Skin epidermis (tissue), 12 donors: ENCODE results near the gene SNED1.

Experiments
- H3K27ac ChIP-seq, 21 experiments: fragments of 200-600 bp; sonication (generic) in 11 of 21; one replicate each; pipeline ENCODE4 v1.5.0; 2020; ENCODE audit warnings: mild to moderate bottlenecking in 3 of 21, inconsistent platforms in 2 of 21, moderate library complexity in 2 of 21
- H3K4me3 ChIP-seq, 7 experiments: fragments of 200-600 bp; sonication (generic) in 2 of 7; one replicate each; pipeline ENCODE4 v1.5.0; 2020; ENCODE audit warnings: inconsistent platforms in 2 of 7, mild to moderate bottlenecking in 2 of 7, moderate library complexity in 1 of 7

Gene SNED1

DNA sequence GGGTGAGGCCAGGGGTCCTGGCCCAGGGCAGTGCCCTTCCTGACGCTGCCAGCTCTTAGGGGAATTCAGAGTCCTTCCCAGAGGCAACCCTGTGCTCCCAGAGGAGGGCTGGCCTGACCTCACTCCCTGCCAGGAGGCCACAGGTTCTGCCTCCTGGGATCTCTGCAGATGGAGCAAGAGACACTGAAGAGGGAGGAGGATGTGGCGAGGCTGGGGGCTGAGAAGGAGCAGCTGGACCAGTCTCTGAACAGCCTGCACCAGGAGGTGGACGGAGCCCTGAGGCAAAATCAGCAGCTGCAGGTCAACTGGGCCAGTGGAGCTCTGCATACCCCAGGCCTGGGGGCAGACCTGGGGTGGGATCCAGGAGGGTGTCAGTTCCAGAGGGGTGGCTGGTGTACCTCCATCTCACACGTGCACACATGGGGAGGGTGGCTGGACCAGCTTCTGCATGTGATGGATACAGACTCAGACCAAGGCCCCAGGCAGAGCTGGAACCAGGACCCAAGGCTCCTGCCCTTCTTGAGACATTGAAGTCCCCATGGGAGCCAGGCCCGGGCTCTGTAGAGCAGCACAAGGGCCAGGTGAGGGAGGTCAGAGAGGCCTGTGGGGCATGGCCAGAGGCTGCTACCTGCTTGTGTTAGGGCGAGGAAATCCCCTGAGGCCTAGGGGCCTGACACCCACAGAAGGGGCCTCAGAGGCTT, 9.7 kb upstream of the SNED1 start:
- H3K27ac ChIP-seq, result peak overlapping the region in 8 of 21 experiments; percentile 4 to 84 (median 61)
- H3K4me3 ChIP-seq, result no peak overlapping the region

DNA sequence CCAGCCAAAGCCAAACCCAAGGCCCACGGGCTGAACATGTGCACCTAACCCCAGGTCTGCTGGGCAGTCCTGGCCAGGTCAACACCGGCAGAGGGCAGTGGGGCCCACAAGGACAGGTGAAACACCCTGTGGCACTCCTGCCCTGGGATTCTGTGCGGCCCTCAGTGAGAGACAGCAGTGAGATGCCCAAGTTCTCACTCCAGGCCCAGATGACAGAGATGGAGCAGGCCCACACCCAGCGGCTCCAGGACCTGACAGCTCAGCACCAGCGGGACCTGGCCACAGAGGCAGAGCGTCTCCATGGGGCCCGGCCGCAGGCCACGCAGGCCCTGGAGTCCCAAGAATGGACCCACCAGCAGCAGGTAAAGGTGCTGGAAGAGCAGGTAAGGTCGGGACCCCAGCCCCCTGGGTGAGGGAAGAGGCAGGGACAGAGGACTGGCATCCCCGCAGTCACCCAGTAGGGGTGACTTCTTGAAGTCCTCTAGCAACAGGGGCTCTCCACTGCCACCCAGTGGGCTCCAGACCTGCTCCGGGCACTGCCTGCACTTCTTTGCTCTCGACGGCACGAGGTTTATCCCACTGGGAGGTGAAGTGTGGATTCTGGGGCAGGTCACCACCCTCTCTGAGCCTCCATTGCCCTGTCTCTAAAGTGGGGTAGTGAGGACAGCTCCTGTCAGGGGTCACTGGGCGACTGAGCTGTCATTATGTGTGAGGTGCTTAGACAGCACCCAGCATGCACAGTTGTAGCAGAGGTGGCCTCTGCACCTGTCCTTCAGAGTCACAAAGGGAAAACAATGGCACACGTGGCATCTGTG, 8.8 kb upstream of the SNED1 start:
- no peak overlapping the region for H3K4me3 ChIP-seq
- H3K27ac ChIP-seq, result peak overlapping the region in 8 of 21 experiments; percentile 13 to 84 (median 64)

DNA sequence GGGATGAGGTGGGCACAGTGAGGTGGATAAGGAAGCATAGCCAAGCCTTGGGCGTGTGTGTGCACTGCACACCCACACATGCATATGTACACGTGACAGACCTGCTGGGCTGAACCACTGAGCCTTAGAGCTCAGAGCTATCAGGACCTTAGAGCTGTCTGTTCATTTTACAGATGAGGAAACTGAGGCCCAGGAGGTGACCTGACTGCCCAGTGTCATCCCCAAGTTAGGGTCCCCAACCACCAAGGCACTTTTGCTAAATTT, 8.2 kb upstream of the SNED1 start:
- Histone ChIP-seq H3K4me3 (no peak overlapping the region), H3K27ac (peak overlapping the region in 6 of 21 experiments; percentile 13 to 83 (median 74))

DNA sequence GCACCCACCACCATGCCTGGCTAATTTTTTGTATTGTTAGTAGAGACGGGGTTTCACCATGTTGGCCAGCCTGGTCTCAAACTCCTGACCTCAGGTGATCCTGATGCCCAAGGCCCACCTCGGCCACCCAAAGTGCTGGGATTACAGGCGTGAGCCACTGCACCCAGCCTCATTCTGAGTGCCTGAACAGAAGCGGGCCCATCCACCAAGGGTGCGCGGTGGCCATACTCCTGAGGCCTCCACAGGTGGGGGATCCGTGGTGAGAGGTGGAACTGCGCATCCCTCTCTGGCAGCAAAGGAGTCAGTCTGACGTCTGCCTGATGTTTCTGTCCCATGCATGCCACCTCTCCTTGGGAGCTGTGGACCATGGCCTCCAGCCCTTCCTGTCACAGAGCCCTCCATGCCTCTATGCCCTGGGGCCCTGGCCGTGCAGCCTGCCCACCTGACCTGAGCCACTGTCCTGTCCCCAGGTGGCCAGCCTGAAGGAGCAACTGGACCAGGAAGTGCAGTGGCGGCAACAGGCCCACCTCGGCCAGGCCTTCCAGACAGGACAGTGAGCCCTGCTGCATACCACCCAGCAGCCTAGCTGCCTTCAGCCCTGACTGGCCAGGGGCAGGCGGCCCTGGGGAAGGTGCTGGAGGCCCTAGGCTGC, 7.6 kb upstream of the SNED1 start:
- H3K27ac ChIP-seq, result peak overlapping the region in 17 of 21 experiments; percentile 33 to 89 (median 72)
- H3K4me3 ChIP-seq, result no peak overlapping the region

DNA sequence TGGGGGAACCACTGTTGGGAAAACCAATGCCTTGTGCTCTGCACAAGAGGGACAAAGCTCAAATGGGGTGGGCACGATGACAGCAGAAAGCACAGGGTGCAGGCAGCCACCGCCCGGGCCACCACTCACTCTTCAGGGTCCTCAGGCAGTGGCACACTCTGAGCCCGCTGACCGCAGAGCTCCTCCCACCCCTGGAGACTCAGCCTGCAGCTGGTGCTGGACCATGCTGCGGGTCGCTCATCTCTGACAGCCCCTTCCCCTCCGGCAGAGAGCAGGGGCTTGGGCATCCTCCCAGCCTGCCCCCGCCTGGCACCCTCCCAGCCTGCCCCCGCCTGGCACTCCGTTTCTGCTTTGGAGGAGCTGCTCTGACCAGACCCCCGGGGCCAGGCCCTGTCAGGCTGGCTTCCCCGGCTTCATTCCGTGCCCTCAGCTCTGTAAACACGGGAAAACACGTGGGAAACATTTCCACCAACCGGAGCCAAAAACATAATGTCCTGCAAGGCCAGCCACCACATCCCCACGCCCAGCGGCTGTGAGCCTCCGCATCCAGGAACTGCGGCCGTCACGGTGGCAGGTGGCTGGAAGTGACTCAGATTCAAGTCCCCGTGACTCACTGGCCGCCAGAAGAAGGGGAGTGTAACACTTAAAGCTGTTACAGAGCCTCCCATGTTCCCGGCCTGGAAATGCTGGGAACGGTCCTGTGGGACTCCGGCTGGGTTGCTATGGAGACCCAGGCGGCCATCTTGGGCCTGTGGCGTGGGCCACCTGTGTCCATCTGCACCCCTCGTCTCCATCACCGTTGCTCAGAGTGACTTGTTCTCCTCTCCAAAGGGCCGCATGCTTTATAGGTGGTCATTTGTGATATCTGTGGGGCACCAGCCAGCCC, 6.8 kb upstream of the SNED1 start:
- peak overlapping the region in 17 of 21 experiments; percentile 46 to 89 (median 73) for H3K27ac ChIP-seq
- no peak overlapping the region for H3K4me3 ChIP-seq

DNA sequence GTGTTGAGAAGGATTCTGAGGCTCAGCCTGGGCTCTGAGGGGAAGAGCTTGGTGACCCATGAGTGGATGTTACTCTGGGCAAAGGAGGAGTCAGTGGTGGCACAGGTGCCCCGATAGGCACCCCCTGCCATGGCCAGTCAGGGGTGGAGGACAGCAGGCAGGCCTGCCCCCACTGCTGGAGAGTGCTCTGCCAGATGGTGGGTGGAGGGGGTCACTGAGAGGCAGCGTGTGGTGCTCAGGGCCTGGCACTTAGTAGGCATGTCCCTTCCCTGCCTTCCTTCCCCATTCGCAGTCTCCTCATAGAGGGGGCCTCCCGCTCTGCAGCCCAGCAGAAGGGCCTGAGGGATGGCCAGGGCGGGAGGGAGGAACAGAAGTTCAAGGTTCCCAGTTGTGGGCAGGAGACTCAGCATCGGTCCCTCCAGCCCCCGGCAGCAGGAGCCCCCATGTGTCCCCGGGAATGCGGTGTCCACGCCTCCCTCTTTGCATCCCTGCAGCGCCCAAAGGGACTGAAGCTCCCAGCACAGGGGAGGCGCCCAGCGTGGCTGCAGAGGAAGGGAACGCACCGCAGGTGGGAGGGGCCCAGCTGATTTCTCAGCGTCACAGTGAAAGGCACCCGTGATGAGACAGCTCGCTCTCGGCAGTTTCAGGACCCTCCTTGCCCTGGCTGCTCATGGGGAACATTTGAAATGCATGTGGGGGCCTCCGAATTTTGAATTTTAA, 5.7 kb upstream of the SNED1 start:
- H3K4me3 ChIP-seq, result no peak overlapping the region
- peak overlapping the region in 12 of 21 experiments; percentile 14 to 77 (median 61) for H3K27ac ChIP-seq

DNA sequence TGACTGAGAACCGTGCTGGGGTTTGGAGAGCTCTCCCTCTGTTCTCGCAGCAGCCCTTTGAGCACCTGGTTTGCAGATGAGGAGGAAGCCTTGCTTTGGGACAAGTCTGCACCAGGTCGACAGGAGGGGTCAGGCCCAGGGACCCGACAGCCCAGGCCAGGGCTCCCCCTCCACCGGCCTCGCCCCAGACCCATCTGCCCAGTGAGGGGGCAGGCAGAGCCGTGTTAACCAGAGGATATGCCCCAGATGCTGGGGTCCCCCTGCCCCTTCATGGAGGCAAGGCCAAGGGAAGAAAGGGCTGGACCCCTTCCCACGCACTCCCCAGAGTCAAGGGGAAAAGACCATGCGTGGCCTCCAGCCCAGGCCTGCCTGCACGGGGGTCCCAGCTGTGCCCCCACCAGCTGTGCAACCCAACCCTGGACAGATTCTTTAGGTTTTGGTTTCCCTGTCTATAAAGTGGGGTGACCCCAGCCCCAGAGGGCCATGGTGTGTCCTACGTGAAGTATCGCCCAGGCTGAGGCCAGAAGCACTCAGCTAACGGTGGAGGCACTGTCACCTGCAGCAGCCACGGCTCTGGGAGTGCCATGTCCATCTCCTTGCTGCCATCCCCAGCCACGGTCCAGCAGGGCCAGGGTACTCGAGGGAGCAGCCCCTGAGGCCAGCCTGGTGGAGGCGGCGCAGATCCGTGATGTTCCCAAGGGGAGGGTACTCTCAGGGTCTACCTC, 4.8 kb upstream of the SNED1 start:
- no peak overlapping the region for H3K4me3 ChIP-seq
- peak overlapping the region in 7 of 21 experiments; percentile 8 to 73 (median 39) for H3K27ac ChIP-seq

DNA sequence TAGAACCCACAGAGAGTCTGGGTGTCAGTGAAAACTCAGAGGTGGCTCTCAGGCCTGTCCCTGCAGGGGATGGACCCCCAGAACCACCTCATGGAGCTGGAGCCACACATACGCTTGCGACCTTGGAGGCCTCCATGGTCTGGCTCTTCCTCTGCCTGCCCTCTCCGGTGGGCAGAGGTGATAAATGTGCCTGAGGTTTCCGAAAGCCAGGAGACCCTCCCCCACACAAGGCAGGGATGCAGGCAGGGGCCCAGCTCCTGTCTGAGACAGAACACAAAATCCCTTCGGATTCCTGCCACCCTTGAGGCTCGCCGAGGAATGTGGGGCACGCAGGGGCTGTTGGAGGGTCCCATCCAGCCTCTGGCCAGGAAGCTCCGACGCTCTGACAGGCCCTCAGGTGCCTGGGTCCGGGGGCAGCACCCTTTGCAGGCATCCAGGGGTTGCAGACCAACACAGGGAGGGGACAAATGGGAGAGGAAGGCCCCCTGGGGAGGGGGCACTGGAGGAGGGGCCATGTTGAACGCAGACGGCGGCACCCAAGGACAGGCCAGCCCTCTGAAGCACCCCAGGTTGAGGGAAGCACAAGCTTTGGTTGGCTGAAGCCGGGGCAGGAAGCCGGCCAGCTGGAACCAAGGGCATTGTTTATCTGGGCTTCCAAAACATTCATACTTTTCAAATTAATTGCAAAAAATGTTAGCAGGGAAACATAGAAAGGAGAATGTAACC, 4.1 kb upstream of the SNED1 start:
- Histone ChIP-seq H3K4me3 (no peak overlapping the region), H3K27ac (peak overlapping the region in 6 of 21 experiments; percentile 34 to 73 (median 46))

DNA sequence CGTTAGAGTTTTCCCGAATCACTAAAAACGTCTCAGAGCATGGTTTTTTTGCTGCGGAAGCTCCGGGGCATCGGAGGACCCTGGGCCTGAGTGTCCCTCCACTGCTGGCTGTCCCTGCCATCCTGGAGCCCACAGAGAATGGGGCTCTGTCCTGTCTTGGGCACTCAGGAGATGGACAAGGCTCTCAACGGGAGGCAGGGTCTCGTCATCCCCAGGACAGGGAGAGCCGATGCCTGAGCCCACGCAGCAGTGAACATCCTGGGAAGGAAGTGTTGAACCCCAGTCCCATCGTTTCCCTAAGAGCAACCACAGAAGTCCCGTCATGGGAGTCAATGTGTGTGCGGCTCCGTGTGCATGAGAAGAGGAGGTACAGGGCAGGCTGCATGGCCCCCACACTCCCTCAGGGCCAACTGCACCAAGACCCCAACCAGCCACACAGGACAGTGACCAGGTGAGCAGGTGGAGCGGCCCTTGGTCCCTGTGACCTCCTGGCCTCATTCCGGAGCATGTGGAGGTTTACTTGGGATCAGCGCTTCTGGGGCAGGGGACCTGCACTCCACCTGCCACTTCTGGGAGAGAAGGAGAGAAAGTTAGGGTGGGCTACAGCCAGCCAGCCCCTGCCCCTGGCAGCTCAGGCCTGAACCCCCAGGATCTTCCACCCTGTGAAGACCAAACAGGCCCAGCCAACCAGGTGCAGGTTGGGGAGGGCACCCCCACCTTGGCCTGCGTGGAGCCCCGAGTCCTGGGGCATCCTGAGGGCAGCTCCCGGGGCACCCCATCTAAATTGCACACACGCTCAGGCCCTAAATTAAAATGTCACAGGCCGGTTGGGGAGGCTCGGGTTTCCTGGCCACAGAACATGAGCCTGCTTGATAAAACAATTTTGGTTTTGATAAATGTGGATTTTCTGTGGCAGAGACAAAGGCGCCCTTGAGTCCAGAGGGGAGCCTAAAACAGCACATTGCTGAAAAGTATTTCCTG, 3.1 kb upstream of the SNED1 start:
- H3K27ac ChIP-seq, result peak overlapping the region in 5 of 21 experiments; percentile 14 to 71 (median 44)

DNA sequence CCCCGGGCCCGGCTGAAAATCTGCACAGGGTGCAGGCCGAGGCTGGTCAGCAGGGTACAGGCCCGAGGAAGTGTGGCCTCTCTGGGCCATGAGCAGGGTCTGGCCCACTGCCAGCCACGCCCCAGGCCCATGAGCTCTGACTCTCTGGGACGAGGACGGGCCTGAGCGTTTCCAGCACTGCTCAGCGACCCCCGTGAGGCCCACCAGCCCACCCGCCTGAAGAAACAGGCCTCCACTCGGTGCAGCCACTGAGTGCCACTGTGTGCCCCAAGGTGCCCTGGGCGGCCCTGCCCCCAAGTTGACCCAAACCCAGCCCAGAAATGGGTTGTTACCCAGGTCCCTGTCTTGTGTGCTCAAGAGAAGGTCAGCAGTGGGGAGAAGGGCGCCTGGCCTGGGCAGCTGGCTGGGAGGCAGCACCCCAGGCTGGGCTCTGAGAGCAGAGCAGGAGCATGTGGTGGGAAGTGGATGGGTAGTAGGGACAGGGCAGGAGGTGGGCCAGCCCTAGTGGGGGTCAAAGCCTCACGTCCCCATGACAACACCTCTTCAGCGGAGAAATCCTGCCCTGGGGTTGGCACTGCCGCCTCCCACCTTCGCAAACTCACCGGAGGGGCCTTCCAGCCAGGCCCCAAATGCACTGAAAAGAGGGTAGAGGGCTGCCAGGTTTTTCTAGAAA, 2.1 kb upstream of the SNED1 start:
- Histone ChIP-seq H3K27ac (peak overlapping the region in 6 of 21 experiments; percentile 7 to 93 (median 50)), H3K4me3 (no peak overlapping the region)

More for the DNA sequence above, 3.1 kb upstream of the SNED1 start:
- no peak overlapping the region for H3K4me3 ChIP-seq

DNA sequence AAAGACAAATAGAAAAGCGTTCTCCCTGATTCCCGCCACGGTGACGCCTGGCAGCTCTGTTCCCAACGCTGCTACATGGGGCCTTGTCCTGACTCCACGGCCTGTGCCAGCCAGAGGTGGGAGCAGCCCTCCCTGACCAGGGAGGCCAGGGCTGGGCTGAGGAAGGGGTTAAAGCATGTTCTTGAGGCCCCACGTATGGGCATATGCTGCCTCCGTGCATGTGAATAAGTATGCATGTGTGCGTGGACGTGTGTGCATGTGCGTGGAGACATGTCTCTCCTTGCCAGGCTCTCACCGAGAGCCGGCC, 1.6 kb upstream of the SNED1 start:
- no peak overlapping the region for H3K4me3 ChIP-seq
- peak overlapping the region in 5 of 21 experiments; percentile 18 to 93 (median 54) for H3K27ac ChIP-seq

DNA sequence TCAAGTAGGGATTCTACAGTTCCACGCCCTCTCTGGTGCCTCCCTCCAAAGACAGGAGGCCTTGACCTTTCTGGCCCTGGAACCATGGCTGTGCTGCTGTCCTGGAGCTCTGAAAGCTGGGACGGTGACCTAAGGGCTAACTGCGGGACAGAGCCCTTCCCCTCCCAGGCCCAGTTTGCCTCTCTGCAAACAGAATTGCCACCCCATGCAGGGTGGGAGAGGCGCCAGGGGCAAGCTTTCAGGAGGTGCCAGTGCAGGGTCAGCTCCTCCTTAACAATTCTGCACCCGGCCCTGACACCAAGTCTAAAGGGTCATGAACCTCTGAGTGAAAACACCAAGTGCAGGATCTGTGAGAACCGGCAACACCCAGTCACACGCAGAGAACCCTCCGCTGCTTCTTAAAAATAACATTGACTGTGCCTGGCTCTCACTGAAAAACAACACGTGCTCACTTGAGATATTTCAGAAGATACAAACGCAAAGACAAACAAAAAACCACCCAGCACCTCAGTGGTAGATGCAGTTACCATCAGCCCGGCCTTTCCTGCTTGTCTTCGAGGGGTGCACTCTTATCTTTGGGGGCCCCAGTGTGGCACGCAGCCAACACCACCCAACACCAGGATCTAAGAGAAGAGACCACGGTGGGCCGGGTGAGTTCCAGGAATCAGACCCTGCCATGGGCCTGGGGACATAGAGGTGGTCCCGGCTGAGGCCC, 1.1 kb upstream of the SNED1 start:
- peak overlapping the region in 13 of 21 experiments; percentile 30 to 93 (median 83) for H3K27ac ChIP-seq

DNA sequence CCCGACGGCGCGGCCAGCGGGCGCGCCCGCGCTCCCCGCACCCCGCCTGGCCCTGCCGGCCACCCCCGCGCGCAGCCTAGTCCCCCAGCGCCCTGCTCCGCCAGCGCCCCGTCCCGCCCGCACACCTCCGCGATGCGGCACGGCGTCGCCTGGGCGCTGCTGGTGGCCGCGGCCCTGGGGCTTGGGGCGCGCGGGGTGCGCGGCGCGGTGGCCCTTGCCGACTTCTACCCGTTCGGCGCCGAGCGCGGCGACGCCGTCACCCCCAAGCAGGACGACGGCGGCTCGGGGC, 232 bp downstream of the SNED1 start:
- H3K4me3 ChIP-seq, result peak overlapping the region; percentile 20 to 54 (median 46)

More for the DNA sequence above, 1.1 kb upstream of the SNED1 start:
- peak overlapping the region in 2 of 7 experiments; percentile 49 to 54 for H3K4me3 ChIP-seq

DNA sequence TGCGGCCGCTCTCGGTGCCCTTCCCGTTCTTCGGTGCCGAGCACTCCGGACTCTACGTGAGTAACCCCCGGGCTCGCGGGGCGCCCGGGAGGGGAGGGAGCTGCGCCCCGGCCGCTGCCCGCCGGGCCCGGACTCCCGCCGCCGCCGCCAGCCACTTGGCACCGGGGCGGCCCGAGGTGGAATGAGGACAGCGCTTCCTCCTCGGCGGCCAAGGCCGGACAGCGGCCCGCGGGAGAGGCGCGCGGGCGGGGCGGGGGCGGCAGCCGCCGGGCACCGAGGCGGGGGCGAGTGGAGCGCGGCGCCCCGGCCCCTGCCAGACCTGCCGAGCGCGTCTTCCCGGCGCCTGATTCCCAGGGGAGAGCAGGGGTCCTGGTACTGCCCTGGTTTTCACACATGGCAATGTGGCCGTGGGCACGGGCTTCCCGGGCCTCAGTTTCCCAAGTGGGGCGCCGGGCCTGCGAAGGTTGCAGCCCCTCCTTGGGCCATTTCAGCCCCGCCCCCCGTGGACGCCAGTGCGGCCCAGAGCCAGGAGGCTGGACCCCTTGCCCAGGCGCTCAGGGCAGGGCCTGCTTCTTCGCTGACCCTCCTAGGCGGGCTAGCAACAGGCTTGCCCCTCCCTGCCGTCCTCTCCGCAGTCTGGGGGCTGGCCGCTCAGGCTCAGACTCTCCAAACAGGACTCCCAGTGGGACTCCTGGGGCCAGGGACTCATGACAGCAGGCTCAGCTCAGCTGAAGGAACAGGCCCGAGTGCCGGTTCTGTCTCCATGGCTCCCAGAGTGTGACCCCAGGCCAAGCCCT, 775 bp downstream of the SNED1 start:
- Histone ChIP-seq H3K27ac (peak overlapping the region in 15 of 21 experiments; percentile 49 to 93 (median 84)), H3K4me3 (peak overlapping the region; percentile 20 to 54 (median 46))

More for the DNA sequence above, 232 bp downstream of the SNED1 start:
- peak overlapping the region in 14 of 21 experiments; percentile 49 to 93 (median 84) for H3K27ac ChIP-seq
